ENCODE measurements around the gene MMP7. TPM values are rescaled to one million over a fixed set of nuclear protein-coding genes. Genes with fewer than 3 reads are reported as not detected.

Gene MMP7
- total RNA-seq, 1 experiment from 2014 or later: not detected

GRCh38 chr11:102577182-102577581, 46.6 kb upstream of the MMP7 start:
- no peak overlapping the region for H4K8ac ChIP-seq (replicated peaks; ENCODE audit: insufficient read length, low read depth, low read length)
- Mint-ChIP-seq H3K9me3 (no peaks in the 10 kb centered on the region; a peak in 1 of 5 replicates), H3K4me1 (no peaks in the 10 kb centered on the region), H3K27ac (no peak overlapping the region), H3K36me3 (ENCODE audit: insufficient read depth in 1 of 3, low read depth in 3 of 3) (no peaks in the 10 kb centered on the region), H3K27me3 (ENCODE audit: low read depth) (no peaks in the 10 kb centered on the region), H3K4me3 (no peak overlapping the region)
- no peaks in the 10 kb centered on the region for H3K23me2 ChIP-seq (ENCODE audit: insufficient read length, low read depth, low read length, poor library complexity, severe bottlenecking)
- no peaks in the 10 kb centered on the region for H3K79me2 ChIP-seq (ENCODE audit: insufficient read depth, low read length)
- no peak for TF ChIP-seq CTCF (conservative IDR thresholded peaks at IDR 0.05)
- H3K9ac ChIP-seq (ENCODE audit: extremely low read depth, insufficient read length, low read length): no peak overlapping the region
- no peaks in the 10 kb centered on the region for H3K27me3 ChIP-seq (ENCODE audit: insufficient read depth, low read length)
- H3K56ac ChIP-seq (ENCODE audit: insufficient read length, low read depth, low read length): no peak overlapping the region
- no peak overlapping the region for H3K23ac ChIP-seq (ENCODE audit: insufficient read length, low read depth, low read length)
- H3K79me1 ChIP-seq (ENCODE audit: insufficient read depth, low read depth, low read length, poor library complexity, severe bottlenecking): no peaks in the 10 kb centered on the region
- no peak for DNase-seq
- no peaks in the 10 kb centered on the region for H3K9me3 ChIP-seq (ENCODE audit: control insufficient read depth, low read depth, low read length)
- H3K4me1 ChIP-seq (ENCODE audit: insufficient read depth, low read length): no peaks in the 10 kb centered on the region
- no peak overlapping the region for H3K4me2 ChIP-seq (ENCODE audit: insufficient read depth, insufficient read length, low read length)
- H3T11ph ChIP-seq (ENCODE audit: low read length): no peak overlapping the region
- no peak overlapping the region for H2BK5ac ChIP-seq (ENCODE audit: insufficient read length, low read length)
- H3K4ac ChIP-seq (ENCODE audit: low read depth, low read length): no peak overlapping the region
- no peak overlapping the region for H4K5ac ChIP-seq (ENCODE audit: insufficient read length, low read depth, low read length)
- no peak overlapping the region for H2BK12ac ChIP-seq (ENCODE audit: insufficient read length, low read depth, low read length)
- no peak overlapping the region for H2BK120ac ChIP-seq (ENCODE audit: low read depth, low read length, poor library complexity, severe bottlenecking)
- H2AFZ ChIP-seq (ENCODE audit: low read length): no peak overlapping the region
- H3K14ac ChIP-seq (ENCODE audit: insufficient read depth, low read length): no peak overlapping the region
- H2BK15ac ChIP-seq (ENCODE audit: low read depth, low read length): no peak overlapping the region
- no peaks in the 10 kb centered on the region for H4K20me1 ChIP-seq (ENCODE audit: control insufficient read depth, insufficient read depth, insufficient read length)
- no peak overlapping the region for H2BK20ac ChIP-seq (ENCODE audit: low read depth, low read length, poor library complexity, severe bottlenecking)
- no peak overlapping the region for H3K18ac ChIP-seq (ENCODE audit: insufficient read length, low read depth, low read length)
- H4K91ac ChIP-seq (ENCODE audit: insufficient read length, low read depth, low read length): no peak overlapping the region
- no peak overlapping the region for H3K27ac ChIP-seq (ENCODE audit: insufficient read length, low read depth, low read length)
- H2AK5ac ChIP-seq (ENCODE audit: insufficient read length, low read length): no peak overlapping the region
